GM18507 (cell line): Measurements from ENCODE around the gene HOXC9.
"Not testable (repeated sequence)": the region's sequence is repeated elsewhere in the genome, so short reads cannot be mapped to it uniquely, and the experiment has no call there.

Source experiments
- DNase-seq: peaks from one replicate; pipeline ENCODE4 v3.0.0; 2011; ENCODE audit warnings: low read depth; ENCODE audit not compliant: insufficient read length; ENCODE audit errors: extremely low spot score
- FAIRE-seq: peaks from 2 replicates; lab custom pipeline; 2011; peaks lifted over from hg19 to GRCh38; lab: Jason Lieb, UNC

HOXC9 gene

DNA sequence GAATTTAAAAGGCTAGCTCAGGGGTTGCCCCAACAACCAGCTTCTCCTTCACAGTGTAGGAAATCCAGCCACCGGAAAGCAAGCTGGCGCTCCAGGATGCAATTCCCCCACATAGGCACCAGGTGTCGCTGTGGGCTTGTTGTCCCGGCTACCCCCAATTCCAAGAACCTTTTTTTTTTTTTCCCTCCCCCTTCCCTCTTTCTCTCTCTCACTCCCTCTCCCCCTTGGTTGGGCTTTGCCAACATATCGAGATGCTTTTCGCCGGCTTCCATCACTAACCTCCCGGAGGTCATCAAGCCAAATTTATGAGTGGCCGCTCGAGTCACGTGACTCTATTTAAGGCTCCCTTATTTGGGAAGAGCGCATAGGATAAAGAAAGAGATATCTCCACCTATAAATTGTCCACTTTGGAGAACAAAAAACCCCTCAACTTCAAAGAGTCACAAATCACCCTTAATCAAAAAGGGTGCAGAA is 32.7 kb downstream of the HOXC9 start, which contains the start of gene HOXC5:
HOXC5 (plus strand) TSS at position 424 of the 474 bp plus-strand sequence. CDS start 73 bp downstream, outside the sequence.
- peak; percentile 91 for FAIRE-seq
- DNase-seq, result peak; percentile 63

GRCh38 chr12:54033106-54033979 is 33.4 kb downstream of the HOXC9 start:
- DNase-seq, result no peak
- FAIRE-seq, result no peak

DNA sequence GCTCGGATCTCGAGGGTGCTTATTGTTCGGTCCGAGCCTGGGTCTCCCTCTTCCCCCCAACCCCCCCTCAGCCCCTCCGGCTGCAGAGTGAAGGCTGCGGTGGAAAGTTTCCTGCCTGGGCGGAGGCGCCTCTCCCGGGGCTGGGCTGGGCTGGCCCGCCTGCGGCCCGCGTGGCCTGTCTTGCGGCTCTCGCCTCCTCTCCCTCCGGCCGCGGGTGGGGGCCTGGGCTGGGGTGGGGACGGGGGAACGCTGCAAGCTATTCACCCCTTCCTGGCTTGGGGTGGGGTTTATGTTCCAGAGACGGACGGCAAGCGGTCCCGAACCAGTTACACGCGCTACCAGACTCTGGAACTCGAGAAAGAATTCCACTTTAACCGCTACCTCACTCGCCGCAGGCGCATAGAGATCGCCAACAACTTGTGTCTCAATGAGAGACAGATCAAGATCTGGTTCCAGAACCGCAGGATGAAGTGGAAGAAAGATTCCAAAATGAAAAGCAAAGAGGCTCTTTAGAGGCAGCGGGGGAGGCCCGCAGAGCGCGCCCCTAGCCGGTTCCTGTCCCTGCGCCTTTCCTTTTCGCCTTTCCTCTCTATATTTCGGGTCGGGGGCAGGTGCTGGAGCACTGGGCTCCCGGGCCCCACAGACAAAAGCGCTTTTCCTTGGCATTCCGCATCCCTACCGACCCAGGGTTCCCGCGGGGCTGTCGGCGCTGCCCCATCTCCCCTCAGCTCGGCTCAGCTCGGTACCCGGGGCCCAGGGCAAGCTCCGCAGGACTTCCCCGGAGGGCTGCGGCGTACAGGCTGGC is 34.2 kb downstream of the HOXC9 start:
- no peak for DNase-seq
- no peak for FAIRE-seq

DNA sequence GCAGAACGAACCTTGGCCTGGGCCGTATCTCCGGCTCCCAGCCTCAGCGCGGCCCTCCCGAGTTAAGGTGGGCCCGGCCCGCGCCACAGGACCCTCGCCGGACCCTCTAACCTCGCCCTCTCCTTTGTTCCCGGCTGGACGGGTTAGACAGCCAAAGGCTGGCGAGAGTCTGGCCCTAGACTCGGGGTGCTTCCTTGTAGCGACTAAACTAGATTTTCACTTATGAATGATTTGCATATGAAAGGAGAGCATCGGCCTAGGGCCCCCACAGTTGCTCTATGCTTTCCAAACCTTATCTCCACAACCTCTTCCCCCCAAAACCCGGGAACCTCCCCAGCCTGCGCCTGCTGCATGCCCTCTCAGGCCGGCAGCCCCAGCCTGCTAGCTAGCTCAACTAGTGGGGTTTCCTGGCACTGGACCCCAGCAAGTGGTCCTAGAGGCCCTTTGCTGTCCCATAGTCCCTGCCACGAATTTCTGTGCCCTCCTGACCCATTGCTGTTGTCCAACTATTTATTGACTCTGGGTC is 34.9 kb downstream of the HOXC9 start:
- FAIRE-seq, result no peak

GRCh38 chr12:54035568-54036264 is 35.8 kb downstream of the HOXC9 start:
- FAIRE-seq, result no peak
- no peak for DNase-seq

More for the DNA sequence above, 34.9 kb downstream of the HOXC9 start:
- DNase-seq, result no peak

- no peak for FAIRE-seq
- no peak for DNase-seq
These were observed 36.8 kb downstream of the HOXC9 start for GRCh38 chr12:54036620-54037359.

- FAIRE-seq (no peak), DNase-seq (no peak)
These were observed 37.7 kb downstream of the HOXC9 start for GRCh38 chr12:54037360-54038283.

DNA sequence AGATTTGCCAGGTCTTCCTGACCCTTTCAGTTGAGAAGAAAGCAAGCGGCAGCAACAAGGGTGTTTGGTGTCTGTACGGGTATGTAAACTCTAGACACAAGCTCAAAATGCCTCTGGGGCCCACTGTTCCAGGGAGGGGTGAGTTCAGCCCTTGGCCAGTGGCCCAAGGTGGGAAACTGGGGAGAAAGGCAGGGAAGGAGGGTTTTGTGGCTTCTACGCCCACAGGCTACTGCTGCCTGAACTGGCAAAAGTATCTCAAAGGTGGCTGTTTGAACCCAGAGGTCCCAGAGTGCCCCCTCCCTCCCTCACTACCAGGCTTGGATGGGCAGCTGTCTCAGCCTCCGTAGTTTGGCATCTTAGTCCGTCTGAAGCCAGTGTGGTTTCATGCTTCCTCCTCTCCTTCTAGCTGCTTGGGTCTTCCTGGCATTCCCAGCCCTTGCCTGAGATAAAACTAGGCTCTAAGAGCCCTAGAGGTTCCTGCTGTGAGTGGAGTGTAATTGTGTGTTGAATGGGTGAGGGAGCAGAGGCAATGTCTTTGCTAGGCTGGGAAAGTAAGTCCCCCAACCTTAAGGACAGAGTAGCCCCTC is 38.4 kb downstream of the HOXC9 start:
- FAIRE-seq (no peak), DNase-seq (no peak)

DNA sequence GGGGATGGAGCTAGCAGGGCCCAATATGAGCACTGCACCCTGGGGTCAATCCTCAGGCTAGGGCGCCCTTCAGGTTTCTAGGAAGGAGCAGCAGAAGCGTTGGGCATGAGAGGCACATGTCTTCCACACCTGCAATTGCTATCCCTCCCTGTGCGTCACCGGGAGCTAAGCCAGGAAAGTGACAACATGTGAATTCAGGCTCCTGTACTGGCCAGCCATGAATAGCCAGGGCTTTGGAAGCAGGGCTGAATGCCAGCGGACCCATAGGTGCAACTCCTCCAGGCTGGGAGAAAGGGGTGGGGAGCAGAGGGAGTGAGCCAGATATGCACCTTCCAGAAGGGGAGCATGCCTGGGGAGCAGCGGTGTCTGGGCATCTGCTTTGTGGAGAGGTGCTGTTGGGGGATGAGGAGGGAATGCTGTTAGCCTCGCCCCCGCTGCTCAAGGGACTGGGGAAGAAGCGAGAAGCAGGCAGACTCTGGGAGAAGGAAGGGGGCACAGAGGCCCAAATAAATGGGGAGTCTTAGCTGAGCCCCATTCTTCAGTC is 39.0 kb downstream of the HOXC9 start:
- no peak for DNase-seq

GRCh38 chr12:54039417-54040147 is 39.6 kb downstream of the HOXC9 start:
- FAIRE-seq (no peak), DNase-seq (no peak)

More for the DNA sequence above, 39.0 kb downstream of the HOXC9 start:
- no peak for FAIRE-seq

DNA sequence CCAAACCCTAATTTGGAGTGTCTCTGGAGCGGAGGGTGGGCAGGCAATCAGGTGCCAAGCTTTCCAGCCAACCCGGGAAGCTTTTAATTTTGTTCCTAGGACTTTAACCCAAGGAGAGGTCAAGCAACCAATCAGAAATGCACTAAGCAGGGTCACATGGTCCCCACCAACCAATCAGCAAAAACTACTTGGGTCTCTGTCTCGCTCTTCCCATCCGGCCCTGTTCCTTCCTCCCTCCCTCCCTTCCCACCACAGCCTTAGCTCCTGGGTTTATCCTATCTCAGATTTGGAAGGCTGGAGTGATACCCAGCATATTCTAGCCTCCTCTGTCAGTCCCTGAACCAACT is 40.2 kb downstream of the HOXC9 start:
- DNase-seq (no peak), FAIRE-seq (no peak)

DNA sequence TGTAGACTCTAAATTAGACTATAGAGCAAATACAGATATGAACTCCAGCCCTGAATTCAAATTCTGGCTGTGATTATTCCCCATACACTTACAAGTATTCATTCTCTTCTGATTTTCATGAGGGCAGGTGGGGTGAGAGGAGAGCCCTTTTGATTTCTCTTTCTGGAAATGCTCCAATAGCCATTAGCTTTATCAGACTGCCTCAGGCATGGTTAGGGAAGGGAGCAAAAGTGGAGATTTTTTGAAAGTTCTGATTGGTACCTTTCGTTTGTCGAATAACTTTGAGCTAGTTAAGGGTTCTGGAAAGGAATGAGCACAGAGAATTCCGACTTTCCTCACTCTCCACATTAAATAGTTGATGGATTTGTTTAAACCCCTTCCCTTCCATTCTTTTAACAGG is 40.7 kb downstream of the HOXC9 start:
- FAIRE-seq, result no peak
- DNase-seq, result no peak

DNA sequence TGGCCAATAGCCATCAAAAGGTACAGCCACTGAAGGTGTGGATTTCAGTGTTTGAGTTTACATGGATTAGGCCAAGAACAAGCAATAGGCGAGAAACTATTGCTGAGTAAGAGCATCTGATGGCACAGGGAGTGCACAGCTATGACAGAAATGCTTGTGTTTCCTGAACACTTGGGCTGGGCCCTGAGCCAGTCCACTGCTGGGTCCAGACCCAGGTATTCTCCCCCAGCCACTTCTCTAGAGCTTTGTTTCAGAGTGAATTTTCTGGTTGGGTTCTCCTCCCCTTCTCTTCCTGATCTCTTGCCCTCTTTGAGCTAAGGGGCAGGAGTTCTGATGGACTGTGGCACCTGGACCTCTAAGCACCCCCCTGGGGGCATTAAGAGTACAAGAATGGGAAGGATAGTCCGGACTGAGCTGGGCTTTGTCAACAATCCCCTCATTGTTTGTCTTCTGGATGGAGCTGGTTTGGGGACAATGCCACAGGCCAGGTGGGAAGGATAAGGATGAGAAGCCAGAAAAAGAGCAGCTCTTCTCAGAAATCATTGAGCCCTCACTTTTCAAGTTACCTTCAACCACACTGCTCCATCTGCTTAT is 41.2 kb downstream of the HOXC9 start:
- FAIRE-seq, result no peak
- DNase-seq, result no peak

DNA sequence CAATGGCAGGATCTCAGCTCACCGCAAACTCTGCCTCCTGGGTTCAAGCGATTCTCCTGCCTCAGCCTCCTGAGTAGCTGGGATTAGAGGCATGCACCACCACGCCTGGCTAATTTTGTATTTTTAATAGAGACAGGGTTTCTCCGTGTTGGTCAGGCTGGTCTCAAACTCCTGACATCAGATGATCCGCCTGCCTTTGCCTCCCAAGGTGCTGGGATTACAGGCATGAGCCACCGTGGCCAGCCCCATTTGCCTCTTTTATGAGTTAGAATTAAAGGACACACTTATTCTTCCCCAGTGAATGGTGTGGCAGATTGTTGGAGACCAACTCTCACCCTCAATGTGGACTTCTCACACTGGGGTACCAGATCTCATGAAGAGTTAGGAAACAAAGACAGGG is 42.1 kb downstream of the HOXC9 start:
- FAIRE-seq, DNase-seq: not testable (repeated sequence)

DNA sequence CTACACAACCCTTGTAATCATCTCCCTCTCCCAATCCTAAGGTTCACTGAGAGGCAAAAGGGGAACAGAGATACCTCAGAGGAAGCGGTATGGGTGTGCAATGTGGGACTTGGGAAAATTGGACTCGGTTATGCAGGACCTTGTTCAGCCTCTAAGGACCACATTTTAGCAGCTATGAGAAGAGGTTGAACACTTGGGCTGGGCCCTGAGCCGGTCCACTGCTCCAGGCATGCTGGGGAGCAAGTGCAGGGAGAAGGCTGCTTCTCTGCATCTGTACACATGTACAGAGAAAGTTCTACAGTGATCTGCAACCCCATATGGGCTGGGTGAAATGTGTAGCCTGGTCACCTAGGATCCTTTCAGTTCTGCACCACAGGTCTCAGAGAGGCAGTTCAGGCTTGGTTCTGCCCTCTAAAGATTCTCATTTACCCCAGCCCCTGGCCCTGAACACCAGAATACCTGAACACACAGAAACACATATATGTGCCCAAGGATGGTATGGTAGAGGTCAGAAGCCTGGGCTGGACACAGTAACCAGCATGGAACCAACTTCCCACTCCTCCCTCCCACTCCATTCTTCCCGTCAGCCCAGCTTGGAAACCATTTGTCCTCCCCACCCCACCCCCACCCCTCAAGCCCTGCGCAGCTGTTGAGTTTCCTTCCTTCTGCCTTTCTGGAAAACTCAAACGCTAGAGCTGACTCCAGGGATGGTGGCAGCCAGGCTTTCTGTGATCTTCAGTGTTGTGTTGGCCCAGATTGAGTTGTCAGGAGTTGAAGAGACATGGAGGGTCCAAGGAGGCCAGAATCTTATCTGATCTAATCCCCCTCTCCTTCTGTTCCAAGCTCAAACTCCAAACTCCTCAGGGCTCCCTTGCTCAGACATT is 43.3 kb downstream of the HOXC9 start:
- FAIRE-seq (no peak), DNase-seq (no peak)
